Small intestine (tissue), 7 donors: ENCODE measurements around the gene HPS1. TPM values are rescaled to one million over a fixed set of nuclear protein-coding genes. Genes with fewer than 3 reads are reported as not detected.
A peak's percentile ranks its signal among the peaks of the same experiment; 100 is the strongest.

Experiments
- DNase-seq, 2 donors: peaks; one replicate each; pipeline versions ENCODE4 v3.0.0 to v3.0.0-alpha.2; 2013
- FAIRE-seq: peaks from 2 replicates; lab custom pipeline; 2012; peaks lifted over from hg19 to GRCh38; lab: Jason Lieb, UNC
- H3K27ac ChIP-seq, 3 donors: one replicate each; pipeline ENCODE4 v1.5.1; 2013; ENCODE audit warnings: low read length in 2 of 3, mild to moderate bottlenecking in 2 of 3, control low read depth in 1 of 3, inconsistent platforms in 1 of 3, low read depth in 1 of 3, moderate library complexity in 1 of 3
- H3K27me3 ChIP-seq, 3 donors: one replicate each; pipeline ENCODE4 v1.6.1; 2013; ENCODE audit warnings: low read length in 3 of 3, inconsistent platforms in 1 of 3; ENCODE audit not compliant: control insufficient read depth in 3 of 3, insufficient read depth in 3 of 3
- H3K36me3 ChIP-seq, 3 donors: one replicate each; pipeline ENCODE4 v1.6.1; 2013; ENCODE audit warnings: low read length in 3 of 3, inconsistent platforms in 1 of 3, low read depth in 1 of 3, mild to moderate bottlenecking in 1 of 3, moderate library complexity in 1 of 3; ENCODE audit not compliant: control insufficient read depth in 3 of 3, insufficient read depth in 2 of 3
- H3K4me1 ChIP-seq, 3 donors: one replicate each; pipeline ENCODE4 v1.6.1; 2013; ENCODE audit warnings: low read length in 2 of 3, inconsistent platforms in 1 of 3, low read depth in 1 of 3, mild to moderate bottlenecking in 1 of 3, moderate library complexity in 1 of 3; ENCODE audit not compliant: control insufficient read depth in 3 of 3, insufficient read depth in 2 of 3
- H3K4me3 ChIP-seq, 3 donors: one replicate each; pipeline ENCODE4 v1.5.1; 2013; ENCODE audit warnings: low read length in 3 of 3, control low read depth in 1 of 3, inconsistent platforms in 1 of 3, low read depth in 1 of 3, mild to moderate bottlenecking in 1 of 3, moderate library complexity in 1 of 3
- H3K9me3 ChIP-seq, 2 donors: one replicate each; pipeline ENCODE4 v1.6.1; 2013; ENCODE audit warnings: low read depth in 1 of 2, low read length in 1 of 2; ENCODE audit not compliant: control insufficient read depth in 2 of 2, insufficient read depth in 1 of 2
- WGBS, 3 donors: extraction: QIAGEN DNeasy Blood & Tissue Kit; methylation state at CpG; one replicate each; pipeline ENCODE4 v1.1.7; 2013; 5-methylcytosine and 5-hydroxymethylcytosine counted together
- polyA plus RNA-seq, 4 donors: library from polyadenylated mRNA; stranded (reverse) in 3 of 4; unstranded in 1 of 4; fragments of 200-250 nt in 3 of 4; fragments of 120-200 nt in 1 of 4; gene quantifications; one replicate each; pipeline versions ENCODE4 v1.2.1 to v1.2.3, GENCODE V29; 2013
- donor health status: healthy with polysubstance abuse.
- donor health status: control.
- donor health status: control.
- donor health status: Bipolar disorder and iron deficiency.
- donor health status: healthy.

Gene HPS1
- polyA plus RNA-seq, 4 donors: 47.5 to 89.3 (median 79.9) TPM

- H3K9me3 ChIP-seq: no peaks in the 10 kb centered on the region
- DNase-seq: no peak
- H3K36me3 ChIP-seq: peaks cover 0 to 12% (median 0%) of the 10 kb centered on the region in 3 donors
- H3K4me3 ChIP-seq: no peak overlapping the region
- FAIRE-seq: no peak
- WGBS, 3 donors: 91 to 98% (median 96%) methylated on average over 4 of the region's 4 CpGs
- H3K27me3 ChIP-seq: no peaks in the 10 kb centered on the region
- no peak overlapping the region for H3K27ac ChIP-seq
- peaks cover 0 to 18% (median 8%) of the 10 kb centered on the region in 3 donors for H3K4me1 ChIP-seq
Observed at GRCh38 chr10:98410135-98410743, 36.5 kb downstream of the HPS1 start.

DNA sequence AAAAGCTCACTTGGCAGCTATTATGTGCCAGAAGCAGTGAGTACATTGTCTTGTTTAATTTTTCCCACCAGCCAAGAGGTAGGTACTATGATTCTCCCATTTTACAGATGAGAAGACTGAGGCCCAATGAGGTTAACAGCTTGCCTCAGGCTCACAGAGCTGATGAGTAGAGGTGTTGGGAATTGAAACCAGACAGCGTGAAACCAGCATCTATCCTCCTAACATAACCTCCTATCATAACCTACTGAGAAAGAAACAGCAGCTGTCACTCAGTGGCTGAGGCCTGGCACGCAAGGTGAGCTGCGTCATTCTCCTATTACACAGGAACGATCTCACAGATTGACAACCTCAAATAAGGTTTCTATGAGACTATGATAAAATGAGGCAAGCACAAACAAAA is 37.9 kb downstream of the HPS1 start:
- Histone ChIP-seq H3K4me1 (peaks cover 0 to 16% (median 0%) of the 10 kb centered on the region in 3 donors), H3K27me3 (no peaks in the 10 kb centered on the region), H3K36me3 (peaks cover 0 to 8% (median 0%) of the 10 kb centered on the region in 3 donors), H3K27ac (no peak overlapping the region), H3K9me3 (no peaks in the 10 kb centered on the region), H3K4me3 (no peak overlapping the region)
- DNase-seq (no peak), FAIRE-seq (no peak)
- 82 to 85% (median 83%) methylated on average over 4 of the region's 4 CpGs for WGBS, 3 donors

- 92 to 98% (median 94%) methylated on average over 14 to 18 of the region's 18 CpGs for WGBS, 3 donors
- DNase-seq (no peak), FAIRE-seq (no peak)
- Histone ChIP-seq H3K36me3 (peaks cover 0 to 14% (median 0%) of the 10 kb centered on the region in 3 donors), H3K27ac (no peak overlapping the region), H3K27me3 (no peaks in the 10 kb centered on the region), H3K4me1 (peaks cover 0 to 16% (median 0%) of the 10 kb centered on the region in 3 donors), H3K9me3 (no peaks in the 10 kb centered on the region), H3K4me3 (no peak overlapping the region)
Observed at GRCh38 chr10:98407744-98408241, 38.9 kb downstream of the HPS1 start.

GRCh38 chr10:98407017-98407743 is 39.6 kb downstream of the HPS1 start:
- Histone ChIP-seq H3K9me3 (no peaks in the 10 kb centered on the region), H3K4me3 (no peak overlapping the region), H3K4me1 (peaks cover 0 to 13% (median 0%) of the 10 kb centered on the region in 3 donors), H3K27ac (no peak overlapping the region), H3K27me3 (no peaks in the 10 kb centered on the region), H3K36me3 (peaks cover 0 to 12% (median 0%) of the 10 kb centered on the region in 3 donors)
- DNase-seq (no peak), FAIRE-seq (no peak)
- WGBS, 3 donors: 68 to 83% (median 77%) methylated on average over 23 of the region's 23 CpGs

GRCh38 chr10:98405422-98405821 is 41.3 kb downstream of the HPS1 start:
- 81 to 91% (median 89%) methylated on average over 12 of the region's 12 CpGs for whole genome bisulfite sequencing, 3 donors
- H3K27me3 ChIP-seq: no peaks in the 10 kb centered on the region
- peaks cover 0 to 10% (median 0%) of the 10 kb centered on the region in 3 donors for H3K4me1 ChIP-seq
- no peaks in the 10 kb centered on the region for H3K9me3 ChIP-seq
- no peak overlapping the region for H3K4me3 ChIP-seq
- no peak for DNase-seq
- H3K36me3 ChIP-seq: peaks cover 0 to 9% (median 0%) of the 10 kb centered on the region in 3 donors
- H3K27ac ChIP-seq: no peak overlapping the region
- no peak for FAIRE-seq

- 68 to 71% (median 70%) methylated on average over 8 of the region's 8 CpGs for WGBS, 3 donors
- H3K27me3 ChIP-seq: no peaks in the 10 kb centered on the region
- peaks cover 0 to 9% (median 0%) of the 10 kb centered on the region in 3 donors for H3K36me3 ChIP-seq
- FAIRE-seq (no peak), DNase-seq (peak in 1 of 2 donors; percentile 18)
- no peaks in the 10 kb centered on the region for H3K9me3 ChIP-seq
- H3K4me3 ChIP-seq: no peak overlapping the region
- H3K4me1 ChIP-seq: peaks cover 0 to 10% (median 0%) of the 10 kb centered on the region in 3 donors
- H3K27ac ChIP-seq: peak overlapping the region in 1 of 3 donors; percentile 11
Observed at GRCh38 chr10:98404571-98405359, 42.0 kb downstream of the HPS1 start.

DNA sequence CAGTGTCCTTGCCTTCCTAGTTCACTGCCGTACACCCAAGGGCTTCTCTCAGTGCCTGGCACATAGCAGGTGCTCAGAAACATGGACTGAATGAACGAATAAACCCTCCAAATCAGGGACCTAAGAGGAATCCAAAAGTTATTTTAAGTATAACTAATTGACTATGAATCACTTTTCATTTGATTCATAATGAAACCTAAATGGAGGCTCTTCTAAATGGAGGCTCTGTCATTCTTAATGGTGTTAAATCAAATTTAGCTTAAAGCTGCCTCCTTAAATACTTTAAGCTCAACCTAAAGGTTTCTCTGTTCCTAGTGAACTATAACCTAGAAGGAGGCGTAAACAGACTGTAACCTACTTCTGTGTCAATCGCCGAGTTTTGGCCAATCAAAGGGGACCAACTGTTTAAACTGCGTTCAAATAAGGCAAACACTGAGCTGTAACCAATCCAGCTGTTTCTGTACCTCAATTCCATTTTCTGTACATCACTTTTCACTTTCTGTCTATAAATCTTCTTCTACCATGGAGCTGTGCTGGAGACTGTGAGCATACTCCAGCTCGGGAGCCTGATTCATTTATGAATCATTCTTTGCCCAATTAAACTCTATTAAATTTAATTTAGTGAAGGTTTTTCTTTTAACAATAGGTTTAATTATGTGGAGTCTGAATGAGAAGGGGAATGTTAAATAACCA is 42.8 kb downstream of the HPS1 start:
- H3K4me3 ChIP-seq: no peak overlapping the region
- H3K9me3 ChIP-seq: no peaks in the 10 kb centered on the region
- no peak overlapping the region for H3K27ac ChIP-seq
- WGBS, 3 donors: 70 to 75% (median 73%) methylated on average over 7 of the region's 7 CpGs
- peaks cover 0 to 8% (median 0%) of the 10 kb centered on the region in 3 donors for H3K36me3 ChIP-seq
- H3K4me1 ChIP-seq: peaks cover 0 to 10% (median 0%) of the 10 kb centered on the region in 3 donors
- H3K27me3 ChIP-seq: no peaks in the 10 kb centered on the region
- DNase-seq (no peak), FAIRE-seq (no peak)
